Measurements from ENCODE around the gene UNC5B.

- TF ChIP-seq, protein P1, sequence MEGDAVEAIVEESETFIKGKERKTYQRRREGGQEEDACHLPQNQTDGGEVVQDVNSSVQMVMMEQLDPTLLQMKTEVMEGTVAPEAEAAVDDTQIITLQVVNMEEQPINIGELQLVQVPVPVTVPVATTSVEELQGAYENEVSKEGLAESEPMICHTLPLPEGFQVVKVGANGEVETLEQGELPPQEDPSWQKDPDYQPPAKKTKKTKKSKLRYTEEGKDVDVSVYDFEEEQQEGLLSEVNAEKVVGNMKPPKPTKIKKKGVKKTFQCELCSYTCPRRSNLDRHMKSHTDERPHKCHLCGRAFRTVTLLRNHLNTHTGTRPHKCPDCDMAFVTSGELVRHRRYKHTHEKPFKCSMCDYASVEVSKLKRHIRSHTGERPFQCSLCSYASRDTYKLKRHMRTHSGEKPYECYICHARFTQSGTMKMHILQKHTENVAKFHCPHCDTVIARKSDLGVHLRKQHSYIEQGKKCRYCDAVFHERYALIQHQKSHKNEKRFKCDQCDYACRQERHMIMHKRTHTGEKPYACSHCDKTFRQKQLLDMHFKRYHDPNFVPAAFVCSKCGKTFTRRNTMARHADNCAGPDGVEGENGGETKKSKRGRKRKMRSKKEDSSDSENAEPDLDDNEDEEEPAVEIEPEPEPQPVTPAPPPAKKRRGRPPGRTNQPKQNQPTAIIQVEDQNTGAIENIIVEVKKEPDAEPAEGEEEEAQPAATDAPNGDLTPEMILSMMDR (IDR thresholded peaks at IDR 0.05 in 8 of 11, conservative IDR thresholded peaks at IDR 0.05 in 3 of 11): no peak
- no peak for TF ChIP-seq POLR2AphosphoS5 (IDR thresholded peaks at IDR 0.05)
- TF ChIP-seq POLR2A (IDR thresholded peaks at IDR 0.05): no peak
These were observed 135.4 kb downstream of the UNC5B start for GRCh38 chr10:71347587-71348395.
